Hindlimb muscle (tissue), 1 donor: ENCODE results near the gene NUP93. TPM values are rescaled to one million over a fixed set of nuclear protein-coding genes. Genes with fewer than 3 reads are reported as not detected.

Experiments used
- DNase-seq: peaks from one replicate; pipeline ENCODE4 v3.0.0-alpha.2; 2013
- polyA plus RNA-seq: library from polyadenylated mRNA; unstranded; fragments of 120-200 nt; gene quantifications from one replicate; pipeline ENCODE4 v1.2.1, GENCODE V29; 2013; ENCODE audit not compliant: insufficient read length

The NUP93 gene
- polyA plus RNA-seq, result 44.2 TPM

DNA sequence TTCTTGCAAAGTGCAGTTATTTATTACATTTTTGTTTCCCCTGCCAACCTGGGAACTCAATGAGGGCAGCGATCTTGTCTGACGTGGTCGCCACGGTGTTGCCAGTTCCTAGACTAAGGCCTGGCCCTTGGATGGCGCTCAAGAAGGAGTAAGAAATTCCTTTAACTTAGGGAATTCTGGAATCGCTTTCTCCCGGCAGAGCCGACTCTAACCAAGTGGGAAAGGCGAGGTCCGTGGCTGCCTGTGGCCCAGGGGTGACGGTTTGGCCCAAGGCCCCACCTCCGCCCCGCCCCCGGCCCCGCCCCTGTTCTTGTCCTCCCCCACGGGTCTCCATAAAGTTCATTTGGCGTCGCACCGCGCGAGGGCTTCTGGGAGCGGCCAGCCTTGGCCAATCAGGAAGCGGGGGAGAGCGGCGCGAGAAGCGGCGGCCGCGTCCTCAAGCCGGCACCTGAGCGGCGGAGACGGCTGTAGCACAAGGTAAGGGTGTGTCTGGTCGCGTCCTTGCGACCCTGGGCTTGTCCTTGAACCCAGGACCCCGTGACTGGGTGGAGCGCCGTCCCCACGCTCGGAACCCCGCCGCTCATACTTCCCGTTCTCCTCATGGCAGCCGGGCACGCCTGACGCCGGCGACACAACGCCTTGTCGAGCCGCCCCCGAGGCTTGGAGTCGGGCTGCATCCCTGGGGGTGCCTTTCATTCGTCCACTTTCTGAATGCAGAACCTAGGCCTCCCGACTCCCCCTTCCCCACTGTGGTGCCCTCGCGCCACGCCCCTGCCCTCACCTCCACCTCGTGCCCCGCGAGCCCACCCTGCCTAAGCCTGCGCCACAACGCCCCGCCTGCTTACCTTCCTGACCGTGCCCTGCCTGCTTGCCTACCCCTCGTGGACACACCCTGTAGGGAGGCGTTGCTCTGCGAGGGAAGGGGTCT lies at the start of gene NUP93:
Gene NUP93, plus strand, starts transcription at position 395 of the 928 bp plus-strand sequence. CDS start 18,119 bp downstream, outside the sequence.
- peak; percentile 92 for DNase-seq

DNA sequence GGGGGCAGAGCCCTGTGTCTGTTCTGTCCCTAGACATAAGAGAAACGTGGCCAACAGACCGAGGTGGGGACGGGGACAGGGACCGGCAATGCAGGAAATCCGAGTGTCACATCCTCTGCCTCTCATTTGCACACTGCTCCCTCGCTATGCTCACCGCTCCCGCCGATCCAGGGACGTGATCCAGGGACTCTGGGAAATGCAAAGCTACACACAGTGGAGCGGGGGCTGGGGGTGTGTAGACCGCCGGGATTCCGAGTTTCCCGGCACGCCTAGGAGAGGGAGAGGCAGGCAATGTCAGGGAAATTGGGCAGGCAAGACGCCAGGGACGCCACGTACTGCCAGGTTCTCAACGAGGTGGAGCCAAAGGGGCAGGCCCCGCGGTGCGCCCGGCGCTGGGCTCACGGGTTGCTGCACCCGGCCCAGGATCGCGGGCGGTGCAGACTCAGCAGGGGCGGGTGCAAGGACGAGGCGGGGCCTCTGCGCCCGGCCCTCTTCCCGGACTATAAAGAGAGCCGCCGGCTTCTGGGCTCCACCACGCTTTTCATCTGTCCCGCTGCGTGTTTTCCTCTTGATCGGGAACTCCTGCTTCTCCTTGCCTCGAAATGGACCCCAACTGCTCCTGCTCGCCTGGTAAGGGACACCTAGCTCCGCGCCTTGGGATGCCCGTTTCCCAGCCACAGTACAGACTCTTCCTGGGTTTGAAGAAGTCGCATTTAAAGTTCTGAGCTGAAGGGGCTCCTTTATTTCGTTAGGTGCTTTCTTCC lies 47.8 kb upstream of the NUP93 start, which contains the start of gene MT1X:
Gene MT1X, plus strand, starts transcription at position 532 of the 764 bp plus-strand sequence. Its CDS starts 71 bp downstream, at position 603.
- peak; percentile 89 for DNase-seq

DNA sequence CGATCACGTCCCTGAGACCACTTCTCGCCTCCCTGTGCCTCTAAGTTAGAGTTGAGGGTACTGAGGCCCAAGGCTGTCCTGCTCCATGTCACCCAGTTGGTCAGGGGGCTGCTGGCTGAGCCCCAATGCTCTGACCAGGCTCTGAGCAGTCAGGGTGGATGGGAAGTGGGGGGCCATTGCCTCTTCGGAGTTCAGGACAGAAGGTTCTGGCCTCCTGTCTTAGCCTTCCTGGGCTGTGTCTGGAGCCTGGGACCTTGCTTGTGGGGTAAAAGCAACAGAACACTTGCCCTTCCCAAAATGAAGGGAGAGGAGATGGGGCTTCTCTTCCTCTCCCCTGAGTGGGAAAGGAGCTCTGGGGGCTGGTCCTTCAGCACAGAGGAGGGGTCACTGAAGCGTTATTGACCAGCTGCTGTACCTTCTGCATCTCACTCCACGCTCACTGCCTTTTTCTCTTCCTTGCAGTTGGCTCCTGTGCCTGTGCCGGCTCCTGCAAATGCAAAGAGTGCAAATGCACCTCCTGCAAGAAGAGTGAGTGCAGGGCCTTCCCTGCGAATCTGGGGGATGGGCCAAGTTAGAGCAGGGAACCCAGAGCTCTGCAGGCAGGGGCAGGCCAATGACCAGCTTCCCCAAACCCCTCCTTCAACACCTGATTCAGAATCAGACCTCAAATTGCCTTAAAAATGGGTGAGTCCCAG lies 47.1 kb upstream of the NUP93 start:
- no peak for DNase-seq

DNA sequence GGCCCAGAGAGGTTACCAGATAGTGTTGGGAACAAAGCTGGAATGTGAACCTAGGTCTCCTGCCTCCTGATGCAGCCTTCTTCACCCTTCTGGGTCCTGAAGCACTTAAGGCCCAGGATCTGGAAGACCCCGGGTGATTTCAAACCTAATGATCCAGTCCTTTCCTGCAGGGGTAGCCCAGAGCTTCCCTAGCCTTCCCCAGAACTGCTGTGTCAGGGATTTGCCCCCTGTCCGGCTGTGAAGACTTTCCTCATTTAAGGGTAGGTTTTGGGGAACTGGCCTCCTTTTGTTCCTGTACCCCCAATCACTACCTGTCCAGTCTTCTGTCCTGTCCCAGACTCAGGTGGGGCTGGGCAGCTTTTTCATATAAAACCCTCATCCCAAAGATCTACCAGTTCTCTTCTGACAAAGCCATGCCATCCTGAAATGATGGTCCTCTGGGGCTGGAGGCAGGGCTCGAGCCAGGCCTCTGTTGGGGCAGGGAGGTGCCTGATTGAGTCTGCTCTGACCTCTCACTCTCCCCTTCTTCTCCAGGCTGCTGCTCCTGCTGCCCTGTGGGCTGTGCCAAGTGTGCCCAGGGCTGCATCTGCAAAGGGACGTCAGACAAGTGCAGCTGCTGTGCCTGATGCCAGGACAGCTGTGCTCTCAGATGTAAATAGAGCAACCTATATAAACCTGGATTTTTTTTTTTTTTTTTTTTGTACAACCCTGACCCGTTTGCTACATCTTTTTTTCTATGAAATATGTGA lies 46.3 kb upstream of the NUP93 start:
- DNase-seq, result no peak

DNA sequence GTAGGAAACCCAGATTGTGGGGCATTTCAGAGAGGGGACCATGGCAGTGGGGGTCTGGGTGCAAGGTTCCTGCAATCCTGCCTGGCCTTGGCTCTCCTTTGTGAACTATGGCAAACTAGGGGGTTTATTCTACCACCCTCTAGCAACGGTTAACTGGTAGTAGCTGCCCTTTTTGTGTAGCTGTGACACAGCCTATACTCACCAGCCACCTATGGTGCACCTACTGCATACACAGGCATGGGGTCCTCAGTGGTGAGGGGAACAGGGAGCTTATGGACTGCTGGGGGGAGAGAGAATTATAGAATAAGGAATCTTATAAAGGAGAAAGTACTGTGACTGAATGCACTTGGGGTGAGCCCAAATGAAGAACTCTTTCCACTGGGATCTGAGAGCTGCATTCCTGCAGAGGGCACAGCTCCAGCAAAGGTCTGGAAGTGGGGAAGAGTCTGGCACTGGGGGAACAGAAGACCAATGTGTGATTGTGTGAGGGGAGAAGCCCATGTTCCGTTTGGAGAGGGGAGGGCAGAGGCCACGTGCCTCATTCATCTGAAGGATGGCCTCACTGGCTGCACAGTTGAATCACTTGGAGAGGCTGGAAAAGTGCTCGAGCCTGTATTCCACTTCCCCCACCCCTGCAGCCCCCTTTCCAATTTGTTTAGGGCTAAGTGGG lies 45.5 kb upstream of the NUP93 start:
- no peak for DNase-seq

DNA sequence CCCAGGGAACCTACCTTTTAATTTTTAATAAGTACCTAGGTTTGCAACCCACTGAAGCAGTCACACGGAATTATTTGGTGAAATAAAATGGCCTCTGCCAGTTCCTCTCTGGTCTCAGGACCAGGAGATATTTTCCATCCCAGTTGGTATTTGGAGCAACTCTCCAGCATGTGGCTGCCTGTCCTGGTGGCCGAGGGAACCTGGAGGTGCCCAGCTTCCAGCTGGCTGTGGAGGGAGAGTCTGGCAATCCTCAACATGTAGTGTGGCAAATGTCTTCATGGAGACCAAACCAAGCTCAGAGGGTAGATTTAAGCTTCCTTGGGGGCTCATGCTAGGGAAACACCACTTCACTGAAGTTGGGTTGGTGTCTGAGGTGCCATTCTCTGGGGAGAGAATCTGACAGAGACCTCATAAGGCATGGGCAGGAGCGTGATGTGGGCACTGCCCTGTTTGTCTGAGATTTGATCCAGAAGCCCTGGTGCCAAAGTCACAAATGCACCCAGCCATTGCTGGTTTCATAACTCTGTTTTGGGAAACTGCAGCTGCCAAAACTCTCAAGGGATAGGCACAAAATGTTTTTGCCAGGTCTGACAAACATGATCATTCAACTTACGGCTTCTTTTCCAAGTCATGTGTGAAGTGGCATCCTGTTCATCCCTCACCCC lies 44.9 kb upstream of the NUP93 start:
- DNase-seq, result no peak

DNA sequence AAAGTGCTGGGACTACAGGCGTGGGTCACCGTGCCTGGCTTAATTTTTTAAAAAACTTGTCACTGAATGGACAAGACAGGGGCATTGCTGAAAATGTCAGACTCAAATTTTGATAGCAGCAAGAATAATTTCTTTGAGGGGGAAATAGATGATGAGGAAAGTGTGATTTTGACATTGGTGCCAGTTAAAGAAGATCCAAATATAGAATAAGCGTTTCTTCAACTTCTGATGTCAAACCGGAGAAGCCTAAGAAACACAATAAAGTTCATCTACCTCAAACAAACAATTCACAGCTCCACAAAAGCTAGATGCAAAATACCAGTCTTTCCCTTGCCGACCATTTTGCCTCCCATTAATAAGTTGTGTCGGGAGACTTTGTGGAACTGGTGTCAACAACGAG lies 43.2 kb upstream of the NUP93 start:
- DNase-seq, result no peak

DNA sequence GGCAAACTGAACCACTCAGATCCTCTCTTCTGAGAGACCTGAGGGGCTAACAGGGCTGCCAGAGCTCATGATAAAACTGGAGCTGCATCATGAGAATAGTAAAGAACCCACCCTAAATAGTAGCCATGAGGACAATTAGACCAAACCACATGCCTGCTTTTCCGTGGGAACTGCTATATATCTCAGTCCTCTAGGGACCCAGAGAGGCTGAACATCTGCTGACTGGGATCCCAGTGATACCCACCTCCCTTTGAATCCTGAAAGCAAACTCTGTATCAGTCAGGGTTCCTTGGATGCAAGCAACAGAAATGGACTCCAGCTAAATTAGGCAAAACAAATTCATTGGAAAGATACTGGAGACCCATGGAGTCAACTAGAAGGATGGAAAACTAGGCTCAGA lies 41.2 kb upstream of the NUP93 start:
- DNase-seq, result no peak

DNA sequence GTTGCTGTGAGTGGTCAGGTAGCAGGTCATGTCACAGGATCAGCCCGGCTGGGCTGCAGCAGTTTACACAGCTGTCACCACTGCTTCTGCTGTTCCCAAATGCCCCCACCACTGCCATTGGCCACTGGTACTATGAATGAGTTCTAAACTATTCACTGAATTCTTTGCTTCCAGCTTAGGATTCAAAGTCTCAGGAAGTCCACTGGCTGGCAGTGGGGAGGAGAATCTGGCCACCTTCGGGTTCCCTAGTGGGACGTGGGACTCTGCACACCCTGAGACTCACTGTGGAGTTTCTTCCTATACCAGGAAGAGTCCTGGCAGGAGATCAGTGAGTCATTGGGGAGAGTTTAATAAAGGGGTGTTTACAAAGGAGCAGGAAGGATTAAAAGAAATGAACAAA lies 40.8 kb upstream of the NUP93 start:
- DNase-seq, result no peak

DNA sequence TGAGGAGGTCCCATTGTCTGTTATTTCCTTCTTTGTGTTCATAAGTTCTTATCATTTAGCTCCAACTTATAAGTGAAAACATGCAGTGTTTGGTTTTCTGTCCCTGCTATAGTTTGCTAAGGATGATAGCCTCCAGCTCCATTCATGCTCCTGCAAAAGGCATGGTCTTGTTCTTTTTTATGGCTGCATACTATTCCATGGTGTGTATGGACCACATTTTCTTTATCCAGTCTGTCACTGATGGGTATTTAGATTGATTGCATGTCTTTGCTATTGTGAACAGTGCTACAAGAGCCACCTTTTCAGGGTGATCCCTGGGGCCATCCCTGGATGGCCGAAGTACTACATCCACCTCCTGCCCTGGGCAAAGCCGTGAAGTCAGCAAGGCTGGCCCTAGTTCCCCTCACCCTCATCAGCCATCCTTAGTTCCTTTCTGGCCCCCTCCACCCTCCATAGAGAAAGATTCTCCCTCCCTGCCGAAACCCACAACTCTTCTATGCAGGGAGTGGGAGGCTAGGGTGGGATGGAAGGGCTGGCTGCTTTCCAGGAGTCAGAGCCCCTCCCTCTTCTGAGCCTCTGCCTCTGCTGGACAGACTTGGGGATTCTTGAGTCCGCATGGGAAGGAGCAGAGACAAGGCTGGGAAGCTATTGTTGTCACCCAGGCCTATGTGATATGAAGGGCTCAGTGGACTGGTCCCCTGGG lies 39.4 kb upstream of the NUP93 start:
- DNase-seq, result no peak

DNA sequence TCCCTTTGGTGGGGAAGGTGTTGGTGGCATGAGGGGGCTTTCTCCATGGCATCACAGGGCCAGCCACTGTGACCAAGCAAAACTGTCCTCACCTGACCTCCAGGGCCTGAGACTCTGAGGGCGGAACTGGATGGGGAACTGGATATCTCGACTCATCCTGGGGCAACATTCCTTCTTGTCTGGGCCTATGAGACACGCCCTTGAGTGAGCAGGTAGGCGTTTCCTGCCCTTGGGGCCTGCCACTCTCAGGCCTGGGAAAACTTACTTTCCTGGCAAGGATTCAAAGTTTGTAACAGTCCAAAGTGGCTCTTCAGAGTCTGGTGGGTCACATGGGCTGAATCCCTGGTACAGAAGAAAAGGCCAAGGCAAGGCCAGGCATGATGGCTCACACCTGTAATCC lies 38.0 kb upstream of the NUP93 start:
- DNase-seq, result no peak

DNA sequence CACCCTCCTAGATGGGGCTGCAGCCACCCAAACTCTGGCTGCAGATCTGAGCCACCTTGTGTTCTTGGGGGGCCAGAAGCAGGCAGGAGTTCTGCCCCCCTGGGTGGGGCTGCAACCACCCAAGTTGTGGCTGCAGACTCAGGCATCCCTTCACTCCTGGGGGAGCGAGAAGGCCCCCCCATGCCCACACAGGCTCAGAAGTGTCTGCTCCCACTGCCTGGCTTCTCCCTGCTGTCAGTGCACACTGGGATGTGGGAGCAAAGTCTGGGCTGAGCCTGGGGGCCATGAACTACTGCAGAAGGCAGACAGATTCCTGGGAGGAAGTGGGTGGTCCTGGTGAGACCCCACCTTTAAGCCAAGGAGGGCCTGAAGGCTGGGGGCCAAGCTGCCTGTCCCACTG lies 34.7 kb upstream of the NUP93 start:
- DNase-seq, result no peak

DNA sequence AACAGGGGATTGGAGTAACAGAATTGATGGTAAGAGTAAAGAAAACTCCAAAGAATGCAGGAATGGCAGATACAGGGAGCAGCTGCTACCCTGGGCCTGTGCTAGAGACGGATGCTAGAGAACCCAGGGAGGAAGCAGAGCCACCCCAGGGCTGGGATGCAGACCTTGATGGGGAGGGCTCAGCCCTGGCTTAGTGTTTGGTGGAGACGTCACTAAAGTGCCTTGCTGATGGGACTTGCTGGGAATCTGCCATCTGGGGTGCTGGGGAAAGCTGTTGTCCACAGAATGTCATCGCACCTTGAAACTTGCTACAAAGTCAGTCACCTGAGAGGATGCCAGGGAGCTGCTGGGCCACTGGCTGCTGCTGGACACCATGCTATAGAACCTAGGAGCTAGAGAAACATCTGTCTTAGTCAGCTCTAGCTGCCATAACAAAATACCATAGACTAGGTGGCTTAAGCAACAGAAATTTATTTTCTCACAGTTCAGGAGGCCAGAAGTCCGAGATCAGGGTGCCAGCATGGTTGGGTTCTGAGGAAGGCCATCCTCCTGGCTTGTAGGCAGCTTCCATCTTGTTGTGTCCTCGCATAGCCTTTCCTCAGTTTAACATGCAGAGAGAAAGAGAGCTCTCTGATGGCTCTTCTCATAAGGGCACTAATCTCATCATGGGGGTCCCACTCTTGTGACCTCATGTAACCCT lies 32.3 kb upstream of the NUP93 start:
- no peak for DNase-seq

DNA sequence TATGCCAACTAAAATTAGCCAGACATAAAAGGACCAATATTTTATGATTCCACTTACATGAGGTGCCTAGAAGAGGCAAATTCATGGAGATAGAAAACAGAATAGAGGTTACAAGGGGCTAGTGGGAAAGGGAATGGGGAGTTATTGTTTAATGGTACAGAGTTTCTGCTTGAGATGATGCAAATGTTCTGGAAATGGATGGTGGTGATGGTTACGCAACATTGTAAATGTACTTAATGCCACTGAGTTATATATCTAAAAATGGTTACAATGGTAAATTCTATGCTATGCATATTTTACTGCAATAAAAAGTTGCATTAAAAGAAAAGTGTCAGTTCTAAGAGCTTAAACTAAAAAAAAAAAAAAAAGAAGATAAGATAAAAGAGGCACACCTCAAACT lies 29.7 kb upstream of the NUP93 start:
- DNase-seq, result no peak

DNA sequence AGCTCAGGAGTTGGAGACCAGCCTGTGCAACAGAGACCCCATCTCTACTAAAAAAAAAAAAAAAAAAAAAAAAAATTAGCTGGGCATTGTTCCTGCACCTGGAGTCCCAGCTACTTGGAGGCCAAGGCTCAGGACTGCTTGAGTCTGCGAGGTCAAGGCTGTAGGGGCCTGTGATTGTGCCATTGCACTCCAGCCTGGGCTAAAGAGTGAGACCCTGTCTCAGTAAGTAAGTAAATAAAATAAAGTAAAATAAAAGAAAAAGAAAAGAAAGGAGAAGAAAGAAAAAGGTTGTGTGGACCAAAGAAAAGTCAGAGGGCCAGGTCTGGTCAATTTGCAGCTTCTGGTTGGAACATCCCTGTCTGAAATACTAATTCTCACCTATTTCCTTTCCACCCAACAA lies 29.3 kb upstream of the NUP93 start:
- DNase-seq, result no peak

DNA sequence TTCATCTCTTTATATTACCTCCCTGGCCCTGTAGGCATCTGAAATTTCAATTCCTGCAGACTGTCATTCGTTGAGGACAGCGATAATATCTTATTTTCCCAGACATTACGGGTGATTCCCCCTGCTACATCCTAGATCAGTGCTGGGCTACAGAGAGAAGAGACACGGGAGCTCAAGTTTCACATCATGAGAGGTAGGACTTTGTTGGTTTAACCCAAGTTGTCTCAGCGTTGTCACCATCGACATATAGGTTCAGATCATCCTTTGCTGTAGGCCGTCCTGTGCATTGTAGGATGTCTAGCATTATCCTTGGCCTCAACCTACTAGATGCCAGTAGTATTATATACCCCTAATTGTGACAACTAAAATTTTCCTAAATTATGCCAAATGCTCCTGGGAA lies 28.4 kb upstream of the NUP93 start:
- no peak for DNase-seq

DNA sequence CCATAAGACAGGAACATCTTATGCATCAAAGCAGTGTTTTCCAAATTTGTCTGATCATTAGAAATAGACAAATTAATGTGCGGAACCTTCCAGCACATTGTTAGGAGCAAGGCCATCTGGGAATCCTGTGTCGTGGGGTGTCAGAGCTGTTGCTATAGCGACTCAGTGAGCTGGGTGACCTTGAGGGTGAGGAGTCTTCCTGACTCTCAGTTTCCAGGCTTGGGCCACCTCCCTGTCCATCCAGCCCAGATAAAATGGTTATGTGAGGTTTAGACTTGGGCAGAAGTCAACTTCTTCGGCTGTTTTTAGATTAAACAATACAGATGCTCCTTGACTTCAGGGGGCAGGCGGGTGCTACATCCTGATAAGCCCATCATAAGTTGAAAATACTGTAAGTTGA lies 27.1 kb upstream of the NUP93 start:
- DNase-seq, result no peak

DNA sequence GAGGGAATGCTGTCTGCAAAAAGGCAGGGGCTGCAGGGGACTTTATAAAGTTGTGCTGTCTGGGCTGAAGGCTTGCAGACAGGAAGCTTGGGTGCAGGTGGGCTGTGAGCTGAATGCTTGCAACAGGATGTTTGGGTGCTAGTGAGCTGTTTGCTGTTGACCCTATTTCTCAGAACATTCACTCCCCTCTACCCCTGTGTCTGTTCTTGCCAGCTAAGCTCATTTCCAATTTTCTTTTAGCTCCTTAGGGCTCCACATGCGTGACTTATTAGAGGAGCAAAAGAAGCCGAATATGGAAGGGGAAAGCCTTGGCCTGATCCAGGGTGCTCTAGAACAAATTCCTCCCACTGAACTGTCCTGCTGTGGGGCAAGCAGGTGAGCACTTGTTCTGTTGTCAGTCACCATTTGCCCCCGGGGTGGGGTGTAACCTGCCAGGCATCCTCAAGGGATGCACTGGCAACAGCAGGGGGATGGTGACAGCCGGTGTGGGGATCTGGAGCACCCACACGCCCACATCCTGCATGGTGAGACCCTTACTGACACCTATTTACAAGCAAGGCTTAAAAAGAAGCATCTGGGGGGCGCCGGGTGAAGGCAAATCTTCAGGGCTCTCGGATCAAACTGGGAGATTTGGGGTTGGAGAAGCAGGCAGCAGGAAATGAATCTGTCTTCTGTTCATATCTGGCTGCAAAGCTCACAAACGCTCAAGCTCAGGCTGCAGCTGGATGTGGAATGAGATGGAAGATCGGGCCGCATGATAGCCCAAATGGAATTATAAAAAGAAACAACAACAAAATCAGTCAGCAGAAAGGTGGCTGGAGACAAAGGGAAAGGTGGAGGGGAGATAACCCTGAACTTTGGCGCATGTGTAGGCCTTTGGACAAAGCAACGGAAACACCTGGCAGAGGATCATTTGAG lies 21.1 kb upstream of the NUP93 start:
- no peak for DNase-seq
